Umbilical cord (tissue), 2 donors: ENCODE results near the gene CRTC3. TPM values are rescaled to one million over a fixed set of nuclear protein-coding genes. Genes with fewer than 3 reads are reported as not detected.
"Not testable (repeated sequence)": the region's sequence is repeated elsewhere in the genome, so short reads cannot be mapped to it uniquely, and the experiment has no call there.

Experiments used
- DNase-seq: peaks from one replicate; pipeline ENCODE4 v3.0.0-alpha.2; 2015; ENCODE audit warnings: low spot score
- total RNA-seq: library from RNA; depleted of rRNA; stranded (reverse); fragments of >200 nt; gene quantifications from one replicate; pipeline ENCODE4 v1.2.3, GENCODE V29; 2014; ENCODE audit warnings: low replicate concordance; ENCODE audit not compliant: insufficient read depth

The CRTC3 gene
- total RNA-seq, 1 donor from 2014 or later, result 40.0 TPM

DNA sequence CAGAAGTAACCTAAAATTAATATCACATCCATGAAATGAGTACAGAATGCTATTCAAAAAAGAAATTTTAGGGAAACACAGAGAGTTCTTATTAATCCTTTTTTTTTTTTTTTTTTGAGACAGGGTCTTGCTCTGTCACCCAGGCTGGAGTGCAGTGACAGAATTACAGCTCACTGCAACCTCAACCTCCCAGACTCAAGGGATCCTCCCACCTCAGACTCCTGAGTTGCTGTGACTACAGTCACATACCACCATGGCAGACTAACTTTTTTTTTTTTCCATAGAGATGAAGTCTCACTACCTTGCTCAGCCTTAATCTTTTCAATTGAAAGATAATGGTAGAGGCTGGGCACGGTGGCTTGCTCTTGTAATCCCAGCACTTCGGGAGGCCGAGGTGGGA lies 6.3 kb upstream of the CRTC3 start:
- no peak for DNase-seq

GRCh38 chr15:90524018-90524803 lies 5.5 kb upstream of the CRTC3 start:
- DNase-seq, result not testable (repeated sequence)

DNA sequence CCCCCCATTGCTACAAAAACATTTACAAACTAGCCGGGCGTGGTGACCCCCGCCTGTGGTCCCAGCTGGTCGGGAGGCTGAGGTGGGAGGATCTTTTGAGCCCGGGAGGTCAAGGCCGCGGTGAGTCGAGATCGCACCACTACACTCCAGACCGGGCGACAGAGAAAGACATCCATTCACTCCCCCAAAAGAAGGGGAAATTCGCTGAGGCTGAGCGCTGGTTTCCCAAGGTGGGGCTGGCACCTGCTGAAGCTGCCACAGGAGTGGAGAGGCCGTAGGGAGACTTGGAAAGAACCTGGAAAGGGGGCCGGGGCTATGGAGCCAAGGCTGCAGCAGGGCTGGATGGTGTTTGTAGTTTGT lies 732 bp upstream of the CRTC3 start:
- no peak for DNase-seq

- DNase-seq, result peak; percentile 46
Observed at GRCh38 chr15:90530250-90531051, 728 bp downstream of the CRTC3 start.

DNA sequence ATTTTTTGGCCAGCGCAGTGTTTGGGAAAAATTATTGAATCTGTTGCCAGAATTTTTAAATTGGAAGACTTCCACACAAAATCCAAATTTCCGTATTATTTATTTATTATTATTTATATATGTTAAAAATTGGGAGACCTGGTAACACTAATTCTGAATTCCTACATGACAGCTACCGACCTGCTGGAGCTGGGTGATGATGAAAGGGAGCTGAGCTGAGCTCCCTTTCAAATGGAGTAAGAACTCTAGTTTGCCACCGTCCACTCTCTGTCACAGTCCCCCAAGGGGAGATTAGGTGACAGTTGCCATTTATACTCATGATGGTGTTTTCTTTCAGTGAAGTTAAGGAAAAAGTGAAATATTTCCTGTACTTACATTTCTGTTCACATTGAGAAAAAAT lies 1.4 kb downstream of the CRTC3 start:
- DNase-seq, result no peak

GRCh38 chr15:90535254-90535653 lies 5.5 kb downstream of the CRTC3 start:
- no peak for DNase-seq

- DNase-seq, result no peak
Observed at GRCh38 chr15:90539789-90540188, 10.1 kb downstream of the CRTC3 start.

- no peak for DNase-seq
Observed at GRCh38 chr15:90540768-90541167, 11.0 kb downstream of the CRTC3 start.

GRCh38 chr15:90545095-90545494 lies 15.4 kb downstream of the CRTC3 start:
- DNase-seq, result no peak

DNA sequence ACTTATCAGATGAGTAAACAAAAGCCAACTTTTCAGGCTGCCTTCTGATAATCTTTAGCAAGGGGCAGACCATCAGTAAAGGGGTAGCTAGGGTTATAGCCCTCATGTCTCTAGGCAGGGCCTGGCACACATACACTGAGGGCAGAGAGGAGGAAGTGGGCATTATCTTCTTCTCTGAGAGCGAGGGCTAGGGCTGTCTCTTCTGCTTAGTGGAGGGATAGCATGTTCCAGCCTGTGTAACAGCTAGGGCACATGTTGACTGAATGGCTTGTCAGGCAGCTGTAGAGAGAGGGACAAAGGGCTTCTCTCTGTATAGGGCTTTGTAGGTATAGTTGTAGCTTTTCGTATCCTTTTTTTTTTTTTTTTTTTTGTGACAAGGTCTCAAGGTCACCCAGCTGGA lies 17.8 kb downstream of the CRTC3 start:
- DNase-seq, result no peak

DNA sequence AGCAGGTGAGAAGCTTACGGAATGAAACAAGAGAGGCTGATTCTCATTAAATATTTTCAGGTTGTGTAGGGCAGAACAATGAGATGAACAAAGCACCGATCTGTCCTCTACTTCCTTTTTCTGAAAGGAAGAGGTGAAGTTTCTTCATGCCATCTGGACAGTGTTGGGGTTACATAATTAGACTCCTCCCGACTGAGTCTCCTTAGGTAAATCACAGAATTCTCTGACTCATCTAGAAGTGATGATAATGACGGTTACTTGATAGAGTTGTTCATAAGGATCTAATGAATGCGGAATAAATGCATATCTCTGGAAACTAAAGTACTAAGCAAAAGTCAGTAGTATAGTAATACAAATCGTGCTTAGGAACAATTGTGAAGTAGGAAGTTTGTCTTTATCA lies 21.2 kb downstream of the CRTC3 start:
- no peak for DNase-seq

GRCh38 chr15:90552162-90552928 lies 22.6 kb downstream of the CRTC3 start:
- DNase-seq, result peak; percentile 19

GRCh38 chr15:90552929-90553211 lies 23.1 kb downstream of the CRTC3 start:
- no peak for DNase-seq

DNA sequence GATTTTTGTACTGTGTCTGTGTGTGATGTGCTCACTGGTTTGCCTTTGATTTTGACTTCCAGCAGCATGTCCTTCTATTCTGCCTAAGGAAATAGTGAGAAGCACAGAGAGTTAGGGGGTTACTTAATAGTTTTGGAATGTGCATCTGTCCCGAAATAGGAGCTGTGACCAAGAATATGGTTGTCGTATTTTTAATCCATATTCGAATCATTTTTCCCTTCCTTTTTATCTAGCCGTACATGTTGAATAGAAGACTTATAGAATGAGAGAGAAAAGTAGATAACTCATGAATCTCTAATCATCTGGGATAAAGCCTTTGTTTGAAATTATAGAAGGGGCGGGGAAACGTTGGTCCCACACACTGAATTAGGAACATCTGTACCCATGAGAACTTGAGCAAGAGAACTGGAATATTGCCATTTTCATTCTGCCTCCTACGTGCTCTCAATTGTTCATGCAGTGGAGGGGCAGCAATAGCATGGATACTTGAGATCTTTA lies 23.6 kb downstream of the CRTC3 start:
- peak; percentile 73 for DNase-seq

- peak; percentile 77 for DNase-seq
Observed at GRCh38 chr15:90557186-90558084, 27.7 kb downstream of the CRTC3 start.

DNA sequence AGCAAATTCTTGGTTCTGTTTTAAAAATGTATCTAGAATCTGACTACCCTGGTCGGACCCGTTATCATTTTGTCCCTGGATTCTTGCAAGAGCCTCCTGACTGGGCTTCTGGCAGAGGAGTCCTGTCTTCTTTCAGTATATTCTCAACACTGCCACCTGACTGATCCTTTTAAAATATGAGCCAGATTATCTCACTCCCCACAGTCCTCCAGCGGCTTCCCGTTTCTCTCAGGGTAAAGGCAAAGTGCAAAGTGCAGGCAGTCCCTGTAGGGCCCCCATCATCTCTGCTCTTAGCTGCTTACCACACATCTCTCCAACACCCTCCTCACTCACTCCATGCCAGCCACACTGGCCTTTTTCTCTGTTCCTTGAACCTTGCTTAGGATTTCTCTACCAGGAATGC lies 28.4 kb downstream of the CRTC3 start:
- peak; percentile 88 for DNase-seq

DNA sequence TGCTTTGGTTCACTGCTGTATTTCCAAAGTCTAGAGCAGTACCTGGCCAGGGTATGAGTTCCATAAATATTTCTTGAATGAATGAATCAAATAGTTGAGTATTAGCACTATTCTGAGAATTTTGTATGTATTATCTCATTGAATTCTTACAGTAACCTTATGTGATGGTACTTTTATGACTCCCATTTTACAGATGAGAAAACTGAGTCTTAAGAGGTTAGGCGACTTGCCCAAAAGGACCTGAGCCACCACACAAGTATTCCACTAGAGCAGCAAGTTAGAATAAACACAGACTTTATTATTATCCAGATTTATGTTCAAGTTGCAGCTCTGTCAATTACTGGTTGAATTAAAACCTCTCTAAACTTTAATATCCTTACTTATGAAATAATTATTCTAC lies 29.4 kb downstream of the CRTC3 start:
- DNase-seq, result no peak

- DNase-seq, result peak; percentile 92
Observed at GRCh38 chr15:90560229-90560776, 30.6 kb downstream of the CRTC3 start.

DNA sequence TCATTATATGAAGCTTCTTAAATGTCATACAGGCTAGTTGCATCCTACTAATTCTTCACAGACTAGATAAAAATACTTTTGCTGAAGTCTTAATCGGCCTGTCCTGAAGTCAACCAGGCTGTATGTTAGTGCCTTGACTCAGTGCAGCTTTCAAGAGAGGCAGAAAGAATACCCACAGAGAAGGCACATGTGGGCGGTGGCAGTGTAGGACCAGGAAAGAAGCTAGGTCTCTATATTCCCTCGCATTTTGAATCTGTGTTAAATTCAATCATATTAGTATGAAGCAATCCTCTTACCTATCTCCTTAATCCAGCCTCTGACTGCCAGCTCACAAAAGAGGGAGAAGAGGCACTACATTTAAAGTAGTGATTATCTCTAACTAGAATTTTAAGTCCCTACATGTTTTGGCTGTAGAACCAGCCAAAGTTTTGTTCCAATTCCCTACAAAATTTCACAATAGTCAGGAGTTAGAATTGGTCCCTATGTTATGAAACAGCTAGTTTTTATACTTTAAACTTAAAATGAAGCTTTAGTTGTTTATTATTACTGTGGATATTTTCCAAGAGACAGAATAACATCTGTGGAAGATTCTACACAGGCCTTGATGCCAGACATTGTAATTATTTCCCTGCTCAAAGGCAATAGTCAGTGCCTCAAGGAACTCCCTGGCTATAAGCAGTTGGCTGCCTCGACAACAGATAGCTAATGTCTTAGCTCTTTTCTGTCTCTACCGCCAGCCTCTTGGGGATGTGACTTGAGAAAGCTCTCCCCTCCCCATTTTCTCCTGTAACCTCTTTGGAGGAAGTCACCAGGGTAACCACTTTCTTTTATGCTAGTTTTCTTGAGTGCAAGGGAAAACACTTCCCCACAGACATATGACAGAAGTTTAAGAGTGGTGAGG lies 31.9 kb downstream of the CRTC3 start:
- DNase-seq, result peak; percentile 74

DNA sequence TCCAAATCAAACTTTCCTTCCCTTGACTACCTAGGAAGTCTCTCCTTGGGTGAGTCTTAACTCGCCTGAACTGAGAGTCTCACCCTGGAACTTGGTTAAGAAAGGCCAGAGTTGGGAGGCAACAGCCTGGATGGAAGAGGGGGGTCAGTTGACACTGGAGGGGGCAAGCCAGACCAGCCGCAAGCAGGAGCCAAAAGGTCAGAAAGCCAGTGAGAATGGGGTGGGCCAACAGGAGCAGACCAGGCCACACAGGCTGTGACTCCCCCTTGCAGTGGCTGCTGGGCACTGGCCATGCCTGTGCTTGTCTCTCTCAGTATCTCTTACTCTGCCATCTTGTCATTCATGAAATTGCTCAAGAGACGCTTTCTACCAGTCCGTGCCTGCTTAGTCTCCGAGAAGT lies 32.9 kb downstream of the CRTC3 start:
- no peak for DNase-seq
